B cell (primary cell): ENCODE measurements around the gene RPTOR. TPM values are rescaled to one million over a fixed set of nuclear protein-coding genes. Genes with fewer than 3 reads are reported as not detected.

Experiments
- ATAC-seq: fragments of 200-7000 bp; cut with Tn5 transposase; one replicate; pipeline ENCODE4 v1.10.0; 2021; ENCODE audit warnings: low read depth, mild to moderate bottlenecking, moderate number of reproducible peaks, moderate library complexity
- CTCF ChIA-PET: fragments of 350-600 bp; sonication (Branson Sonifier 250); formaldehyde crosslinking; loops from one replicate; lab custom pipeline; 2021; ENCODE audit warnings: antibody characterized with exemption, inconsistent platforms; lab: Charles Lee
- POLR2A ChIA-PET: fragments of 350-600 bp; sonication (Branson Sonifier 250); formaldehyde crosslinking; loops from one replicate; lab custom pipeline; 2021; ENCODE audit warnings: antibody characterized with exemption; lab: Charles Lee
- DNase-seq: peaks from one replicate; pipeline ENCODE4 v3.0.0; 2013
- H2AFZ ChIP-seq: 2 replicates; pipeline ENCODE4 v1.6.1; 2012; ENCODE audit warnings: mild to moderate bottlenecking, low read depth, low read length; ENCODE audit not compliant: insufficient read depth, poor library complexity, severe bottlenecking
- H3K27ac ChIP-seq, 2 donors: 1 replicate in 1 of 2; 2 replicates in 1 of 2; pipeline ENCODE4 v1.5.1; 2012 to 2013; ENCODE audit warnings: low read length in 2 of 2, mild to moderate bottlenecking in 2 of 2, moderate library complexity in 1 of 2
- H3K27me3 ChIP-seq, 4 experiments: fragments of 200-600 bp in 1 of 4; sonication (generic) in 1 of 4; replicated peaks in 1 of 4; 1 replicate in 2 of 4; 2 replicates in 2 of 4; pipeline versions ENCODE4 v1.6.1 to v1.7.0; 2013 to 2016; ENCODE audit warnings: low read length in 3 of 4, mild to moderate bottlenecking in 2 of 4, mixed read lengths in 1 of 4, moderate library complexity in 1 of 4; ENCODE audit not compliant: insufficient read depth in 4 of 4, control insufficient read depth in 3 of 4; ENCODE audit errors: control extremely low read depth in 1 of 4
- H3K36me3 ChIP-seq, 2 experiments: replicated peaks in 1 of 2; 1 replicate in 1 of 2; 2 replicates in 1 of 2; pipeline versions ENCODE4 v1.6.1 to v1.7.1; 2013; ENCODE audit warnings: low read length in 1 of 2; ENCODE audit not compliant: insufficient read depth in 2 of 2, control insufficient read depth in 1 of 2; ENCODE audit errors: control extremely low read depth in 1 of 2, extremely low read depth in 1 of 2
- H3K4me1 ChIP-seq, 2 donors: fragments of 200-600 bp in 1 of 2; sonication (generic) in 1 of 2; 1 replicate in 1 of 2; 2 replicates in 1 of 2; pipeline versions ENCODE4 v1.5.1 to v1.6.1; 2013 to 2017; ENCODE audit warnings: low read length in 2 of 2; ENCODE audit not compliant: control insufficient read depth in 2 of 2, insufficient read depth in 2 of 2
- H3K4me2 ChIP-seq: replicated peaks from 2 replicates; pipeline ENCODE3; 2012; ENCODE audit warnings: mild to moderate bottlenecking, low read depth, low read length; ENCODE audit not compliant: poor library complexity, severe bottlenecking
- H3K4me3 ChIP-seq, 5 experiments: fragments of 200-600 bp in 1 of 5; sonication (generic) in 1 of 5; 1 replicate in 3 of 5; 2 replicates in 2 of 5; pipeline versions ENCODE4 v1.5.1 to v1.7.0; 2011 to 2016; ENCODE audit warnings: low read length in 4 of 5, mild to moderate bottlenecking in 4 of 5, low read depth in 2 of 5, control low read depth in 1 of 5, moderate library complexity in 1 of 5; ENCODE audit not compliant: insufficient read depth in 1 of 5; ENCODE audit errors: control extremely low read depth in 1 of 5, extremely low read depth in 1 of 5
- H3K79me2 ChIP-seq: fragments of 200-600 bp; sonication (generic); one replicate; pipeline ENCODE4 v1.6.0; 2016; ENCODE audit warnings: low read length; ENCODE audit not compliant: control insufficient read depth, insufficient read depth
- H3K9ac ChIP-seq: fragments of 200-600 bp; sonication (generic); 2 replicates; pipeline ENCODE4 v1.6.1; 2017; ENCODE audit warnings: mild to moderate bottlenecking, low read length, moderate library complexity
- H3K9me3 ChIP-seq, 3 donors: one replicate each; pipeline versions ENCODE4 v1.6.1 to v1.7.1; 2013; ENCODE audit warnings: low read length in 2 of 3; ENCODE audit not compliant: control insufficient read depth in 2 of 3, insufficient read depth in 1 of 3; ENCODE audit errors: control extremely low read depth in 1 of 3
- H4K20me1 ChIP-seq: 2 replicates; pipeline ENCODE4 v1.6.0; 2012; ENCODE audit warnings: mild to moderate bottlenecking, low read length; ENCODE audit not compliant: insufficient read depth, control insufficient read depth, poor library complexity, severe bottlenecking
- H3K27ac Mint-ChIP-seq: one replicate; pipeline ENCODE4 v1.8.0; 2021; ENCODE audit warnings: mixed read lengths
- H3K27me3 Mint-ChIP-seq: one replicate; pipeline ENCODE4 v1.8.0; 2021; ENCODE audit warnings: mixed read lengths
- H3K4me1 Mint-ChIP-seq: one replicate; pipeline ENCODE4 v1.8.0; 2021; ENCODE audit warnings: mixed read lengths
- H3K4me3 Mint-ChIP-seq: one replicate; pipeline ENCODE4 v1.8.0; 2021; ENCODE audit warnings: mixed read lengths
- H3K9me3 Mint-ChIP-seq: one replicate; pipeline ENCODE4 v1.8.0; 2022; ENCODE audit warnings: mixed read lengths; ENCODE audit not compliant: insufficient read depth
- CTCF ChIP-seq: fragments of 200-600 bp; IDR thresholded peaks from one replicate; pipeline ENCODE4 v1.8.0; 2022; ENCODE audit warnings: antibody characterized with exemption, mild to moderate bottlenecking
- EZH2 ChIP-seq: IDR thresholded peaks from 2 replicates; pipeline ENCODE4 v1.6.1; 2012; ENCODE audit warnings: borderline replicate concordance, low read depth, mild to moderate bottlenecking, moderate library complexity, low read length; ENCODE audit not compliant: insufficient read depth, poor library complexity, severe bottlenecking
- WGBS: methylation state at CpG from one replicate; pipeline ENCODE4 v1.1.5; 2013; ENCODE audit warnings: missing lambda C conversion rate; ENCODE audit not compliant: insufficient coverage; 5-methylcytosine and 5-hydroxymethylcytosine counted together
- intact Hi-C: fragments of 100-400 bp; cut with micrococcal nuclease; formaldehyde crosslinking; loops from one replicate; pipeline ENCODE4 v1.10.0; 2022
- polyA plus RNA-seq: library from polyadenylated mRNA; depleted of rRNA; stranded (reverse); fragments of >200 nt; gene quantifications from 2 replicates; pipeline ENCODE4 v1.2.3, GENCODE V29; 2012
- total RNA-seq, 2 donors: library from RNA; stranded (reverse); fragments of 120-200 nt in 1 of 2; gene quantifications; 1 replicate in 1 of 2; 2 replicates in 1 of 2; pipeline versions ENCODE4 v1.2.3 to v1.2.4, GENCODE V29; 2013 to 2022

The RPTOR gene
- total and polyA plus RNA-seq, 2 donors (not counting 1 experiment from before 2014, with no cell fraction given): 13.4 to 58.8 TPM

- CTCF ChIA-PET: interaction anchor here (0.9 kb wide), 1 partner anchor 103 kb away, joined by 3 read pairs; no protein-coding TSS in a partner anchor
- intact Hi-C loops: no loop called here
- WGBS: 94% methylated on average over 2 of the region's 9 CpGs
Measured at GRCh38 chr17:80701730-80702129, 157.1 kb downstream of the RPTOR start.

More at GRCh38 chr17:80701730-80702129, 157.1 kb downstream of the RPTOR start:
- no peak overlapping the region for H3K9ac ChIP-seq
- no peak overlapping the region for H3K4me2 ChIP-seq
- H3K27ac ChIP-seq: no peak overlapping the region
- H3K4me1 Mint-ChIP-seq: peaks cover 48% of the 10 kb centered on the region
- peaks cover 68% of the 10 kb centered on the region for H3K79me2 ChIP-seq
- H3K36me3 ChIP-seq: no peaks in the 10 kb centered on the region
- H3K27ac Mint-ChIP-seq: no peak overlapping the region
- no peak for TF ChIP-seq EZH2
- no peak for TF ChIP-seq CTCF
- POLR2A ChIA-PET: no interaction called here
- H4K20me1 ChIP-seq: peaks cover 52% of the 10 kb centered on the region
- peaks cover 4% of the 10 kb centered on the region for H3K9me3 Mint-ChIP-seq
- peaks cover 0 to 12% (median 3%) of the 10 kb centered on the region in 3 donors for H3K9me3 ChIP-seq
- no peaks in the 10 kb centered on the region for H3K27me3 Mint-ChIP-seq
- no peak overlapping the region for H3K4me3 Mint-ChIP-seq
- no peak overlapping the region for H3K4me3 ChIP-seq
- no peaks in the 10 kb centered on the region for H3K27me3 ChIP-seq
- peaks cover 24 to 25% of the 10 kb centered on the region in 2 donors for H3K4me1 ChIP-seq
- DNase-seq: no peak
- no peak overlapping the region for H2AFZ ChIP-seq
- no peak for ATAC-seq
